ENCODE data around the gene BCAS3.
"Not testable (repeated sequence)": the region's sequence is repeated elsewhere in the genome, so short reads cannot be mapped to it uniquely, and the experiment has no call there.

BCAS3 gene

GRCh38 chr17:61017317-61018006 lies 339.8 kb downstream of the BCAS3 start:
- FAIRE-seq = peak; percentile 99

- FAIRE-seq = no peak
Observed at GRCh38 chr17:61018938-61019337, 341.3 kb downstream of the BCAS3 start.

DNA sequence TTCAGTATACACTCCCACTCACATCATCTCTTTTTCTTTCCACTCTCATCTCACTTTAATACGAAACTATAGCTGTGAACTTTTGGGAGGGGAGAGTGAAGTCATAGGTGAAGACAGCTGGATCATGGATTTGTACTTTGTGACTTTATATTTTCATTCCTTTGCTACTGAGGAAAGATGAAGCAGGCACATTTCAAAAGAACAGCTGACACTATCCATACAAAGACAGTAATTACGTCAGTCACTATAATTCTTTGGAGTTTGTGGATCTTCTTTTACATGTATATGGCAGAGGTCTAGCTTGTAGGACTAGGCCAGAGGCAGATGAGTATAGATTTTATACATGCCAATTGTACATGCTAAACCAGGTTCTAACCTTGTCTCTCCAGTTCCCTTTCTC lies 346.3 kb downstream of the BCAS3 start:
- no peak for FAIRE-seq

DNA sequence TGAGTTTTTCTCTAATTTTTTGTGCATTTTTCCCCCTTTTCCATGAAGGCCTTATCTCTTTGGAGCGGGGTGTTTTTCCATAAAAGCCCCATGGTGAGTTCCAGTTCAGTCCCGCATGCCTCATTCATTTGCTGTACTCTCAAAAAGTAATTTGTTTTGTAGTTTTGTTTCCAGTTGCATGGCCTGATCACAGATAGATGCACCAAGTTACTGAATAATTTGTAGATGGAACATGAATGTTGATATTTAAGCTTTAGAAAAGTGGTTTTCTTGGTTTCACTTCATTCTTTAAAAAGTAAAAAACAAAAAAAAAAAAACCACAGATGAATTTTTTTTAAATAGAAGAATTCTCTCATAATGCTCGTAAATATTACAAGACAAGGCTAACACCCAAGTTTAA lies 349.2 kb downstream of the BCAS3 start:
- FAIRE-seq = no peak

DNA sequence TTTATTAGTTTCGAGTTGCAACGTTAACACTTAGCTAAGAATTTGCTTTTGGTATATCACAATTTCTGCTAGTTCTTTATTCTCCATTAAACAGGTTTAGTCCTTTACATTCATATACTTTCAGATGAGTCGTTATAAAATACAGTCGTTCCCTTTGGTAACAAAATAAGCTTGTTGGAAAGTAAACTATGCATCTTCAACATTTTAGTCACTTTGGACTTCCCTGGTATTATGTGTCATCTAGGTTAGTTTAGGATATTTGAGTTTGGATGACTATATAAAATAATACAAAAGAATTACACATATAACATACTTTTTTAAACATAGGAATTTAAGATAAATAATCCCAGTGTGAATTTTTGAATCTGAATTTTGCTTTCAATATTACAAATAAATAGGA lies 351.5 kb downstream of the BCAS3 start:
- no peak for FAIRE-seq

- FAIRE-seq = no peak
Observed at GRCh38 chr17:61040666-61041065, 363.0 kb downstream of the BCAS3 start.

DNA sequence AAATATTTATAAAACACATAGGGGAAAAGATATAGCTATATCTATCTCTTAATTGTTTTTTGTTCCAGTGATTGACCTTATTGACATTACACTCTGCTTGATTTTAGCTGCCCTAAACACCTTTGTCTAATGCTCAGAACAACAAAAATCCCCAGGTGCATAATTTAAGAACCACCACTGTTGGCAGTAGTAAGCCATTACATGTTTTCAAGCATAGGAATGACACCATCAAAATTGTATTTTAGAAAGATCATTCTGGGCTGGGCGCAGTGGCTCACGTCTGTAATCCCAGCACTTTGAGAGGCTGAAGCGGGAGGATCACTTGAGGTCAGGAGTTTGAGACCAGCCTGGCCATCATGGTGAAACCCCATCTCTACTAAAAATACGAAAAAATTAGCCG lies 364.7 kb downstream of the BCAS3 start:
- FAIRE-seq = not testable (repeated sequence)

GRCh38 chr17:61047515-61047914 lies 369.9 kb downstream of the BCAS3 start:
- FAIRE-seq = no peak

DNA sequence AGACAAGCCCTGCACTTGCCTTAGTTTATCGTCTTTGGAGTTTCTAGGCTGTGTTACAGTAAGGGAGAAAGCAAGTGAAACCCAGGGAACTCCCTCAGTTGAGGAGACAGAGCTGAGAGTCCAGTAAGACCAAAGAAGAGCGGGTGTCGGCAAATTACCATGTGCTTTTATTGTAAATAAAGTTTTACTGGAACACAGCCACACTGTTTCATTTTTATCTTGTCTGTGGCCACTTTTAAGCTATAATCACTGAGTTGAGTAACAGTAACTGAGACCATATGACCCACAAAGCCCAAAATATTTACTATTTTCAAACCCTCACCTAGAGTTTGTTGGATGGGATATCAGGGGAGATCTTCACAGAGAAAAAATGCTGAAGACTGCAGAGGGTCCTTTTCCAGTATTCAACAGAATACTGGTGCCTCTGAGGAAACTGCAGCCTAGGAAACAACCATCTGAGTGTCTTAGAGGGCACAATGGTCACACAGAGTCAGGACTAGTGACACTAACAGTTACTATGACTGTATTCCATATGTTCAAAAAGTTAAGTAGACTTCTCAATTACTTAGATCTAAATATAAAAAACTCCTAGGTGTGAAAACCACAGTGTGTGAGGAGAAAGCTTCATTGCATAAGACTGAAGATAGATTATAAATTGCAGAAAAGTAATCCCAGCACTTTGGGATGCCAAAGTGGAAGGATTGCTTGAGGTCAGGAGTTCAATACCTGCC lies 370.9 kb downstream of the BCAS3 start:
- FAIRE-seq = no peak

DNA sequence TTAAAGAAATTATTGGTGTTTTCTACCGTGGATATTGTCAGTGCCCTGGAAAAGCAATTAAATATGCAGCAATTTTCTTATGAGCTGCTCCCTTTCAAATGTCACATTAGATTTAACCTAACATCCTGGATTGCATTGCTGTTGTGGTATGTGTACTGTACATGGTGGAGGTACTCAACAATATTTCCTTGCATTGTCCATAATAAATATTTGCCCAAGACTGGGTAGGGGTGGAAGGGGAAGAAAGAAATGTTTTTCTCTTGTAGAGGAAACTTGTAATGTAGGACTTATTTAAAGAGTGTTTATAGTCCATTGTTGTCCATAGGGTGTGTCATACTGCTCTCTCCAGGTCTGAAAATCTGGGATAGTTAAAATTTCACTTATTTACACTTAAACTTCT lies 375.8 kb downstream of the BCAS3 start:
- FAIRE-seq = no peak

GRCh38 chr17:61054436-61054835 lies 376.8 kb downstream of the BCAS3 start:
- FAIRE-seq = no peak

DNA sequence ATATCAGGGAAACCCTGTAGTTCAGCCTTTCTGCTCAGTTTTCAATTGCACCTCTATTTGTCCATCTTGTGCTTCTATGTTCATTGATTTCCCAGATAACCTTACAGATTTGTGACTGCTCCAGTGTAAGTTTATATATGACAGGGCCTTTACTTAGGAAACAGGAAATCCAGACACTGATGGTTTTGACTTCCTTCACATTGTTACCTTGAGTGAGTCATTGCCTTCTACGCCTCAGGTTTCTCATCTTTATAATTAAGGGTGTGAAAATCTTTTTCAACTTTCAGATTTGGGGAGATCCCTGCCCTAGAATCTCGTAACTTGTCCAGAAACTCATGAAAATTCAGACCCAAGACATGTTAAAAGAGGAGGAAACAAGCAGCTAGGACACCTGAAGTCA lies 379.6 kb downstream of the BCAS3 start:
- FAIRE-seq = no peak

GRCh38 chr17:61058066-61058465 lies 380.4 kb downstream of the BCAS3 start:
- FAIRE-seq = no peak

DNA sequence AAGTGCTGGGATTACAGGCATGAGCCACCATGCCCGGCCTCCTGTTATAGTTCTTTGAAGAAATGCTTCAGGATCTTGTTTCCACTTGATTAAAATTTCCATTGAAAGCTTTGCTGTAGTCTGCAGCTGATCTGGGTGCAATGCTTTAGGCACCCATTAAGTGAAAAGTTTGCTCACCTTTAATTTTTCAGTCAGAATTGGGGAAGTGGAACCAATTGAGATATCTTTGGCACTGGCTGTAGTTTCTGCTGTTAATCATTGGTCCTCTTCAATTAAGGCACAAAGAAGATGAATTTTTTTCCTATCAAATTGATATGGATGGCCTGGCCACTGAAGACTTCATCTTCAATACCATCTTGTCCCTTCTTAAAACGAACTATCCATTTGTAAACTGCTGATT lies 385.9 kb downstream of the BCAS3 start:
- no peak for FAIRE-seq

- FAIRE-seq = no peak
Observed at GRCh38 chr17:61064087-61064951, 386.7 kb downstream of the BCAS3 start.

DNA sequence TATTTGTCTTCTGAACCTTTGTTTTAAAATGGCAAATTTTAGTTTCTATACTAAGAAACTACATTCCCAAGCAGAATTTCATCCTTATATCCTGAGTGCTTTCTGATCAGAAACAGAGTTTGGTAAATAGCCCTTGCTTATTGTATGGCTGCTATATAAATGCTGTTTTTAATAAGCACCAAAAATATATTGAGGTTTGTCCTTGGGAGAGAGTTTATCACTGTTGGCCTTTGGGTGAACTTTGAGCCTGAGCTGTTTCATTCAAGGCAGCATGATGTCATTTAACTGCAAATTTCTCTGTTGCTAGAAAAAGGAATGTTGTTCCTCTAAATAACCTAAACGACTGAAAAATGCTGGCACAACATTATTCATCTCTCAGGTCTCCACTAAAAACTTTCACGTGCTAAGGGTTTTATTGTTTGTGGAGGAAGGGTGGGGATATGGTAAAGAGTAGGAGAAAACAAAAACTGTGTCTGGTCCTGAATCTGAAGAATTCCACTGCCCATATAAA lies 387.7 kb downstream of the BCAS3 start:
- peak; percentile 96 for FAIRE-seq

DNA sequence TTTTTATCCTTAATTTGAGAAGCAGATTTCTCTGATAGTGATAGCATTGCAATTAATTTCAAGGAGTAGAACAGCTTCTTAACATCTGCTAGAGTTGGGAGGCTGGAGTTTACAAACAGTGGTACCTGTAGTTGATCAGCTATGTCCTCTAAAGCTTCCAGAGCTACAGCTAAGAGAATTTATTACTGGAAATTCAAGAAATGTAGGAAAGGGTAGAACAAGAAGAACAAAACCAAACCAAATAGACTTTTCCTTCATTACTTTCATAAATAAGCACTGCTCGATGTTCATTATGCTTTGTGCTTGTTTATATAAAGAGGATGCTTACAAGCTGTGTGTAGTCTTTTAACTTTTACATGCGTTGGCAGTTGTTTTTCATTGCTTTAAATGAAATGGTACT lies 388.4 kb downstream of the BCAS3 start:
- FAIRE-seq = no peak

GRCh38 chr17:61070649-61071048 lies 393.0 kb downstream of the BCAS3 start:
- FAIRE-seq = no peak

GRCh38 chr17:61072648-61073047 lies 395.0 kb downstream of the BCAS3 start:
- no peak for FAIRE-seq

GRCh38 chr17:61073131-61073530 lies 395.5 kb downstream of the BCAS3 start:
- no peak for FAIRE-seq

DNA sequence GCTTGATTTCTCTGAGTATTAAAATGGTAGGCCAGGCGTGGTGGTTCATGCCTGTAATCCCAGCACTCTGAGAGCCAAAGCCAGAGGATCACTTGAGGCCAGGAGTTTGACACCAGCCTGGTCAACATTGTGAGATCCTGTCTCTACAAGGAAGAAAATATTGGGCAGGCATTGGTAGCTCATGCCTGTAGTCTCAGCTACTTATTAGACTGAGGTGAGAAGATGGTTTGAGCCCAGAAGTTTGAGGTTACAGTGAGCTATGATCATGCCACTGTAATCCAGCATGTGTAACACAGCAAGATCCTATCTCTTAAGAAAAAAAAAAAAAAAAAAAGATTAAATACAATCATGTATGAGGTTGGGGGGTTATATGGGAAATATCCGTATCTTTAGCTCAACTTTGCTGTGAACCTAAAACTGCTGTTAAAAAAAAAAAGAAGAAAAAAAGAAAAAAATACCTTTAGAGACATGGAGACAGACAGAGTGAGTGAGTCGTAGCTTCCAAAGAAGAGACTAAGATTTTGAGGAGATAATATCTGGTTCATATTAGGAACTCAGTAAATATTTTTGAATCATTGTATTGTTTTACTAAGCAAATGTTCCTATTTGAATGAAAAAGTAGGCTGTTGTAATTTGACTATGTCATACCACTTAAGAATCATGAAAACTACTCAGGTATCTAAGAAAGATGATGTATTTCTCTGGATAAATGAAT lies 396.3 kb downstream of the BCAS3 start:
- no peak for FAIRE-seq

DNA sequence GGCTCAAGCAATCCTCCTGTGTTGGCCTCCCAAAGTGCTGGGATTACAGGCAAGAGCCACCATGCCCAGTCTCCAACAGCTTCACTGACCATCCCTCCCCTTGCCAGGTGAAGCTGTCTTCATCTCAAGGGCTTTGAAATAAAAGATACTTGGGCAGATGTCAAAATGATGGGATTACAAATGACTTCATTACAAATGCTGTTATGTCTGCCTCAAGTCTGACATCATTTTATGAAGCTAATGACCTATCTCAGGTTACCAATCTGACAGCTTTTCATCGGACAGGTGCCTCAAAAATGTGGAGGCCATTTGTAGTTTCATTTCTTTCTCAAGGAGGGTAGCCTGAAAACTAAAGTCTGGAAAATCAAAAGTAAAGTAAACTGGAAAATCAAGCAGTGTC lies 398.3 kb downstream of the BCAS3 start:
- no peak for FAIRE-seq

- FAIRE-seq = no peak
Observed at GRCh38 chr17:61076621-61077031, 399.0 kb downstream of the BCAS3 start.
